Cardiac septum (tissue), 1 donor: ENCODE data around the gene ANKRD61. TPM values are rescaled to one million over a fixed set of nuclear protein-coding genes. Genes with fewer than 3 reads are reported as not detected.
A peak's percentile ranks its signal among the peaks of the same experiment; 100 is the strongest.
"Not testable (repeated sequence)": the region's sequence is repeated elsewhere in the genome, so short reads cannot be mapped to it uniquely, and the experiment has no call there.

Experiments
- DNase-seq: peaks from one replicate; pipeline ENCODE4 v3.0.0-alpha.2; 2020; ENCODE audit warnings: low spot score
- intact Hi-C: fragments of 100-400 bp; cut with DNase I; formaldehyde crosslinking; loops from one replicate; pipeline ENCODE4 v1.14.0; 2022
- long read RNA-seq: library from polyadenylated mRNA; unstranded; transcript quantifications from one replicate; pipeline ENCODE4 v2.0.0, GENCODE V29; 2021
- total RNA-seq: library from RNA; stranded (reverse); fragmentation: NEBNext Ultra II Directional; extraction: Animal tissue kit (Norgen Biotek cat#: 25700); gene quantifications from one replicate; pipeline ENCODE4 v1.2.1, GENCODE V29; 2021
- donor health status: DM: no; HTN: no; CAD: no.

The ANKRD61 gene
- not detected for total RNA-seq
- long read RNA-seq, partial matches to known transcripts: 0 of 2 reads
- long read RNA-seq, other reads (novel, unspliced or antisense): 2 of 2 reads

DNA sequence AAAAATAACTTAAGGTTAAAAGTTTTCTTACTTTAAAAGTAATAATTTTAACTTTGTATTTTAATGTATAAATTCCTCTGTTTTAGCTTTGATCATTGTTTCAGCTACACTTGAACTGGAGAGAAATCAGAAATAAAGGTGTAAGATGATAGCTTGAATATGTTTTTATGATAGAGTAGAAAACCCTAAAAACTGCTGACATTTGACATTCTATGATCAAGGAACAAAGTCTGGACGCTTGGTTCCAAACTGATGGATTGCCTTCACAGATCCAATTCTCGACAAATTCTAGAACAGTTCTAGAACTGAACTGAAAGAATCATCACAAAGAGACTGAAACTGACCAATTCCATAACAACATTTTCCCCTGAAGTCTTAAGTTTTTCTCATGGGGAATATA, at the start of gene ANKRD61:
Gene ANKRD61 (plus strand): TSS at position 389 of the 400 bp plus-strand sequence. CDS start 0 bp downstream, at position 389.
- DNase-seq: no peak
- intact Hi-C loops: no loop called here

DNA sequence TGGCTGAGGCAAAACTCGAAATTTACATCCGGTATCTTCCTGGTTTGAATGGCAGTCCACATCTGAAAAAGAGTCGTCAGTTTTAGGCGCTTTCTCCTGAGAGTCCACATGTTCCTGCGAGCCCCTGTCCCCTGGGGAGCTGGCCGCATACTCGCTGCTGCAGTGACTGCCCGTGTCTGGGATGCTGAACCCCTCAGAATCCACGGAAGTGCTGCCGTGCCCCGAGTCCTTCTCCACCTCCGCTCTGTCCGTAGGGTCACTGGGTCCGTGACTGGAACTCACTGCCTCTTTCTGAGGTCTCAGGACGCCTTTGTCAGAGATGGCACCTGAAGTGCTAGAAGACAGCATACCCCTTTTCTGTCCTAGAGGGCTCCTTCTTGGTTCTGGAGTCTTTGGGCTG, 44.1 kb upstream of the ANKRD61 start:
- intact Hi-C loops, DNase-seq: not testable (repeated sequence)

- intact Hi-C loops: no loop called here
- no peak for DNase-seq
These were observed 33.9 kb upstream of the ANKRD61 start for GRCh38 chr7:5997210-5997808.

- intact Hi-C loops: no loop called here
- DNase-seq: no peak
These were observed 23.8 kb upstream of the ANKRD61 start for GRCh38 chr7:6007386-6007785.

GRCh38 chr7:6007835-6008590, 23.2 kb upstream of the ANKRD61 start:
- DNase-seq, intact Hi-C loops: not testable (repeated sequence)

GRCh38 chr7:6008668-6009611, 22.2 kb upstream of the ANKRD61 start, which contains the start of the genes AIMP2 and PMS2:
TSS of gene AIMP2 (plus strand) at chr7:6009272. CDS start at chr7:6009364, 92 bp downstream.
TSS of gene PMS2 (minus strand) at chr7:6009049. CDS start at chr7:6009019, 30 bp downstream.
- peak; percentile 99 for DNase-seq
- intact Hi-C loops: no loop called here

DNA sequence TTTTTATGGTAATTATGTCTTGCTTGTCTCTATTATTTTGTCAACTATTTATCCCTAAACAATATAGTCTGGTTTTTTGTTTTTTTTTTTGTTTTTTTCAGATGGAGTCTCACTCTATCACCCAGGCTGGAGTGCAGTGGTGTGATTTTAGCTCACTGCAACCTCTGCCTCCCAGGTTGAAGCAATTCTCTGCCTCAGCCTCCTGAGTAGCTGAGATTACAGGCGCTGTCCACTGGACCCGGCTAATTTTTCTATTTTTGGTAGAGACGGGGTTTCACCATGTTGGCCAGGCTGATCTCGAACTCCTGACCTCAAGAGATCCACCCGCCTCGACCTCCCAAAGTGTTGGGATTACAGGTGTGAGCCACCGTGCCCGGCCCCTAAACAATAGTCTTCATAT, 20.8 kb upstream of the ANKRD61 start:
- intact Hi-C loops: not testable (repeated sequence)

DNA sequence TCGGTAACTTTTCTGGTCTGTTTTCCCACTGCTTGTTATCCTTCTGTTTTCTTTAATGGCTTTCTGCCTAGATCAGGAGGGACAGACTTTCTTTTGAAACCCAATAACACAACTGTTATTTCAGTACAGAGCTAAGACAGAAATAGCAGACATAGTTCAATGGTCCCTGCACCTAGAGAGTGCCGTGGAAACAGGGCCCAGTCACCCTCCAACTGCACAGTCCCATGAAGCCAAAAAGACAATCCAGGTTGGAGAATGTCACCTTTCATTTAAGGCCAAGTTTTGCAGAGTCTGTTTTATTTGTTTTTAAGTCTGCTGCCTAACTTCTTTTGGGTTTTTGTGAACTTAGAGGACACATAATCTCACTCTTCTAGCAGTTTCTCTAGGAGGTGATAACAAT, 19.6 kb upstream of the ANKRD61 start:
- intact Hi-C loops: no loop called here
- no peak for DNase-seq

More for the DNA sequence above, 20.8 kb upstream of the ANKRD61 start:
- not testable (repeated sequence) for DNase-seq

GRCh38 chr7:6012355-6013104, 18.6 kb upstream of the ANKRD61 start:
- intact Hi-C loops: no loop called here
- DNase-seq: no peak

GRCh38 chr7:6015917-6016652, 15.1 kb upstream of the ANKRD61 start:
- DNase-seq: no peak
- intact Hi-C loops: no loop called here

- intact Hi-C loops: no loop called here
- DNase-seq: peak; percentile 19
These were observed 14.6 kb upstream of the ANKRD61 start for GRCh38 chr7:6016653-6016966.

DNA sequence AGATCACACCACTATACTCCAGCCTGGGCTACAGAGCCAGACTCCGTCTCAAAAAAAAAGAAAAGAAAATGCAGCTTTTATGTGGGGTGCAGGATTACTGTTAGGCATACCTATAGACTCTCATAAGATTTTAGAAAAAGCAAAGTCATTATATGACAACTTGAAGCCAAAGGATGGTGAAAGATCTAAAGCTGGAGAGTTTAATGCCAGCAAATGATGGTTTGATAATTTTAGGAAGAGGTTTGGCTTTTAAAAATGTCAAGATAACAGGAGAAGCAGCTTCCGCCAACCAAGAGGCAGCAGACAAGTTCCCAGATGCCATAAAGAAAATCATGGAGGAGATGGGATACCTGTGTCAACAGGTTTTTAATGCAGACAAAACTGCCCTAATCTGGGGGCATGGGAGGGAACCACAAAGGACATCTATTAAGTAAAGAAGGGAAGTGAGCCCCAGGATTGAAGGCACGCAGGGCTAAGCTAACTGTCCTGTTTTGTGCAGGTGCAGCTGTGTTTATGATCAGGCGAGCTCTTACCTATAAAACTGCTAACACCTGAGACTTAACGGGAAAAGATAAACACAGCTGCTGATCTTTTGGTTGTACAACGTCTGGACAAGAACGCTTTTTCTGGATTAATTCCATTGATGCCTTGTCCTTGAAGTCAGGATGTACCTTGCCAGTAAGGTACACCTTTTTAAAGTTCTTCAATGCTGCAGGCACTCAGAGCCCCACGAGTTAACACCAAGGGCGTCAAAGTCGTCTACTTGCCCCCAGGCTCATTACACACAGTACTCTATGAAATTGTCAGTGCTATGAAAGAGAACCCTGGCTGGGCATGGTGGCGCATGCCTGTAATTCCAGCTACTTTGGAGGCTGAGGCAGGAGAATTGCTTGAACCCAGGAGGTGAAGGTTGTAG, 10.5 kb upstream of the ANKRD61 start:
- DNase-seq: no peak
- intact Hi-C loops: no loop called here

GRCh38 chr7:6022707-6023106, 8.5 kb upstream of the ANKRD61 start:
- DNase-seq: peak; percentile 2
- intact Hi-C loops: no loop called here

DNA sequence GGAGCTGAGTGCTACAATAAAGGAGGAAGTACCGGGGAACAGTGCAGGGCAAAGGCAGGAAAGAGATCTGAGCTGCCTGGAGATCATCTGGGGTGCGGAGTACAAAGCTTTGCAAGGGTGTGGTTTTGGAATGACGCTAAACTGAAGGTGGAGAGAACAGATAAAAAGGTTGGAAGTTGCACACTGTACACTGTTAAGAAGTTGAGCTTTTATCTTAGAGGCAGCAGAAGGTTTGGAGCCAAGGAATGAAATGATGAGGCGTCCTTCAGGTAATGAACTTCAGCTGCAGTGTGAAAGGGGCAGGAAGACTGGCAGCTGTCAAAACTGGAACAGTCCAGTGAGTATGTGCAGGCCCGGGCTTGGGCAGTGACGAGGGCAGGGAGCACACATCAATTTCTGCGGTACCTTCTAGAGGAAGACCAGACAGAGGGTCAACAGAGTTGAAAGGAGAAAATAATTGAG, 7.2 kb upstream of the ANKRD61 start:
- intact Hi-C loops: no loop called here
- DNase-seq: no peak

GRCh38 chr7:6026011-6026819, 5.0 kb upstream of the ANKRD61 start:
- peak; percentile 91 for DNase-seq
- intact Hi-C loops: no loop called here

GRCh38 chr7:6026820-6027311, 4.3 kb upstream of the ANKRD61 start:
- DNase-seq: no peak
- intact Hi-C loops: no loop called here
